ENCODE results near the gene SEMA6D.
"Not testable (repeated sequence)": the region's sequence is repeated elsewhere in the genome, so short reads cannot be mapped to it uniquely, and the experiment has no call there.

SEMA6D gene

DNA sequence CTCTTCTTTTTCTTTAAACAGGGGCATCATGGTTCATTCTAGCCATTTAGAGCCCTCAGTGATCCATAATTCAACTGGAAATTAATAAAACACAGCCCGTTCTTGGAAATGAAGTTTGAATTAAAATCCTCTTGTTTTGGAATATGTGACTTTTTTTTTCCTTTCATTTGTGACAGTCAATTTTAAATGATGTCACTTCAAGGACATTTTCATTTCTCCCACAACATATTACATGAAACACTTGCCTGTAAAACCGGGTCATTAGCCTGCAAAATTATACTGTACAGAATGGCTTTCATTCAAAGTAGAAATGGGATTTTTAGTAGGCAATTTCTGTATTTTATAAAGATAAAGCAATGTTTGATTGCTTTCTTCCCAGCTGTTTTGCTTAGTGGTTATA is 789 bp upstream of the SEMA6D start:
- DNase-seq (ENCODE audit: low read depth): no peak

DNA sequence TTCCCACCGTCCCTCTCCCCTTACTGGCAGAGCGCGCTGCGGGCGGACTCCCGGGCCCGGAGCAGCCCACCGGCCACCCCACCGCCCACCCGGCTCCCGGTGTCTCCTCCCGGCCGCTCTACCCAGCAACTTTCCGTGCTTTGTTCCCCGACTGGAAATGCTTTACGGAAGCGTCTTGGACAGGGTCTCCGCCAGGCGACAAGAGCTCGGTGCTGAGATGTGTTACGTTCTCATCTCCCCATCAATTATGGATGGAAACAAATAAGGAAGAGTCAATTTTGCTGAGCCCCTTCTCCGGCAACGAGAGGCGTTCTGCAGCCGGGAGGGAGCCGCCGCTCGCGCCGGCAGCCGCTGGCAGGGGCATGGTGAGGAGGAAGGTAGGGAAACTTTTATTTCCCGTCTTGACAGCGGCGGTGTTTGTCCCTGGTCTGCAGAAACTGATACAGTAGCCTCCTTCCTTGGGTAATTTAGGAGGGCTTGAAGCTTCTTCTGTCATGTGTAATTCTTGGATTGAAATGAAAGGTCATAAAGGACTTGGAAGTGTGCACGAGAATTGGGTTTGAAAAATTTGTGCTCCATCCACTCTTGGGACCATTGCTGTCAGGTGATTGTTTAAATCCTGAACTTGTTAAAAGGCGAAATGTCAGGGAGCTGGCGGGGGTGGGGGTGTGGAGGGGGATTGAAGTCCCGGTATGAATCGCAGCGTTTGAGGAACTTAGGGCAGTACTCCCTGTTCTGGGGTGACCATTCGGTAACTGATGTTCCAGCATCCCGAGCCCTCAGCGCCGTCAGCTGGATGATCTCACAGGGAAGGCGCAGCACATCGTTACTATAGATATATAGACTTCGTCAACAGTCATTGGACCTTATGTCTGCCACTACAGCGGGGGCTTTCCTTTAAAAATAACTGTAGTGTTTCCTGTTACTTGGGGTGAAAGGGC is 1.5 kb downstream of the SEMA6D start:
- peak; percentile 21 for DNase-seq (ENCODE audit: low read depth)

DNA sequence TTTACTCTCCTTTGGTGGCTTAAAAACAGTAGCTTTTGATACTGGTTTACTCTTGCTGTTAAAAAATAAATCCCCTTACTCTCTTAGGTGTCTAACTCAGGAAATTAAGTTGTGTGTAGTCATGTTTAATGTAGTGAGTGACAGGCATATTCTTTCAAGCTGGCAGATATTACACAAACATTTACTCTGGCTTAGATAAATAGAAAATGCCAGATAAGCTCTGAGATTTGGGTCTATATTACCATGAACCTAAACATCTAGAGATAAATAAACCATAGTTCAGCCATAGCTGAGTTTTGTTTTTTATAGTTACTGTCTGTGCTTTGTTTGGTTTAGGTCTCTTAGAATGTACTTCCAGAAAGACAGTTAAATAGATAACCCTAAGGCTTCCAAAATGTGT is 2.4 kb downstream of the SEMA6D start:
- no peak for DNase-seq (ENCODE audit: low read depth)

DNA sequence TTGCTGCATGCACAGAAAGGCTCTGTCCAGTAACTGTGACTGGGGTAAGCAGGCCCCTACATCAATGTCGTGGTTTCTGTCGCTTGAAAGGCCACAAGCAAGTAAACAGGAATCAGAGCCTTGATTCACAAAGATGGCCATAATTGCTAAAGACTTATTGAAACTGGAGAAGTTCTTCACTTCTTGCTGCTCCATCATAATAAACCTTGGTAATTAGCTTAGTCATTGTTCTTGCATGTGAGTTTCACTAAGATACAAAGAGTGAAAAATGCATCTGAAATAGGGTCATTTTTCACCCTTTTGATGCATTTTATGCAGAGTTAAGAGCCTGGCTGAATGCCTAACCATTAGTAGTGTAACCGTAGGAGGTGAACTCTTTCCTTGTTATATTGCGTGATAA is 3.2 kb downstream of the SEMA6D start:
- DNase-seq (ENCODE audit: low read depth): no peak

DNA sequence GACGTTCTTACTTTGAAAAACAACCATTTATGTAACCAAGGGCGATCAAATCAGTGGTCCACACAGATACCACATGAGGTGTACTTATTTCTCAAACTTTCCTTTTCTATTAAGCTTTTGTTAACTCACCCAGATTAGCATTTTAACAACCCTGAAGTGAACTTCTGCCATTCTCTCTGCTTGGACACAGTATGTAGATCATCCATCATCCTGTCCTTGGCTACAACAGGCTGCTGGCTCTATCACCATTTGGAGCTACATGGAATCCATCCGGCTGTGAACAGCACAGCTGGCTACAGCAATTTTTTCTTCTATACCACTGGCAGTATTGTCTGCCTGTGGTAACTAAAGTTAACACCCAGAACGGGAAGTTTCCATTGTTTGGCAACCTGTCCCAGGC is 4.4 kb downstream of the SEMA6D start:
- DNase-seq (ENCODE audit: low read depth): no peak

DNA sequence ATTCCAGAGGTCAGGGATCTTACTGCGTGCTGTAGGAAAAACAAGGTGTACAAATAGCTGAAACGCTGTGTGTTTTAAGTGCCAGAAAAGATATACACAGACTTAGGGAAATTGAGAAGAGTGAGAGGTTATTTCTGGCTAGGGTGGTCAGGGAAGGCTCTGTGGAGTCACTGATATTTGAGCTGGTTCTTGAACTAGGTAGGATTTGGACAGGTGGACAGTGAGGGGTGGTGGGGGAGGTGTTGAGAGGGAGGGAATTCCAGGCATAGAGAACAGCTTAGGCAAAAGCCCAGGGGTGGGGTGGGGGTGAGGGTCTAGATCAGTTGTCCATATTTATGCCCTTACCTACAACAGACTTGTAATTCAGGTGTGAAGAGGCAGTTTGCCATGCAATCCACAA is 7.0 kb downstream of the SEMA6D start:
- no peak for DNase-seq (ENCODE audit: low read depth)

DNA sequence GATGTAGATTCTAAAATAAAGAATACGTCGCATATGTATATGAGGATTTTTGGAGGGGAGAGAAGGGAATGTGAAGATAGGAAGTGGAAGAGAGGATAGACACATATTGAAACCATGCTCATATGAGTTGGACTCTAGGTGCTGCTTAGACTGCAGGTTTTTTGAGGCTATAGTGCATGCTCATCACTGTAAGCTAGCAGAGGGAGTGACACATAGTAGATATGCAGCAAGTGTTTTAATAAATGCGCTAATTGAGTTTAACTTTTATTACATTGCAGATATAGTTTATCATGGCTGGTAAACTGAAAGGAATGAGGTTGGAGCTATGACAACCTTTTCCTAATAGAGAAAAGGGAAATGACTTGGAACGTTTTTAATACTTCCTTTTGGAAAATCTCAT is 7.7 kb downstream of the SEMA6D start:
- no peak for DNase-seq (ENCODE audit: low read depth)

DNA sequence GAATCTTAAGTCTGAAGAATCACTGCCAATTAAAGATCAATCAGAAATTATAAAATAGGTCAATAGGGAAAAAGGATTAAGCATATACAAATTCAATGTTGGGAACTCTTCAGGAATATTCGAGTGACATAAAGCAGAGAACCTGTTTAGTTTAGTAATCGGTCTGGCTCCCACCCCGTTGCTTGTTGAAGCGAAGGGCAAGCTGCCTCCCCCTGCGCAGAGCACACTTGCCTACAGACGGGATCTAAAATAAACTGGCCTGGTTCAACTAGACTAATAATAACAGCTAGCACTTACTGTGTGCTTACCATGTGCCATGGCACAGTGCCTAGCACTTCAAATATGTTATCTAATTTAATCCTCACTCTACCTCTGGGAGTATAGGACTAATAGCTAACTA is 8.6 kb downstream of the SEMA6D start:
- no peak for DNase-seq (ENCODE audit: low read depth)

DNA sequence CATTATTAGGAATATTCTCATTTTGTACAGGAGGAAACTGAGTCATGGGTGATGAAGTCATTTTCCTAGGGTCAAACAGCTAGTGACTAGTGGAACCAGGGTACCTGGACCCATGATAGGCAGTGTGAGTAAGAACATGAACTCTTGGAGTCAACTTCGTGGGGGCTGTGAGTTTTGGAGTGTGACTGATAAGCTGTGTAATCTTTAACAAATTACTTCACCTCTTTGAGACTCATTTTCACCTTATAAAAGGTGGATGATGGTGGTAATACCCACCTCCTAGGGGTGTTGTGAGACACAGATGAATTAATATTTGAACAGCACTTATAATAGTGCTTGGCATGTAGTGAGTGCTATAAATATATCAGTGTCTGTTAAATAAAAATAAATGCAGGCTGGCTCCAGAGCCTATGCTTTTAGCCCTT is 9.1 kb downstream of the SEMA6D start:
- DNase-seq (ENCODE audit: low read depth): no peak

DNA sequence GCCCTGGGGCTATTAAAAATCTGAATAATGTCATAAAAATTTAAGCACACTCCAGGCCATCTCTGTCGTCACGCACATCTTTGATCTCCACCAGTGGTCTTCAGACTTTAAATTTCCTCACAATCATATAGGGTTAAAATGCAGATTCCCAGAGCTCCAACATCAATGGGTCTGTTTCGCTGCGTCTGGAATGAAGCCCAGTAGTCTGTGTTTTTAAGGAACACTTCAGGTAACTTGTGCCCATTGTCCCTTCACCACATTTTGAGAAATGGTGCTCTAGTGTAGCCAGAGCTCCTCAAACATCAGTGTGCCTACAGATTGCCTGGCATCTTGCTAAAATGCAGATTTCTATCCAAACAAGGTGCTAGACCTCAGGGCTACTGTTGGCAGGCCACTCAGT is 9.8 kb downstream of the SEMA6D start:
- no peak for DNase-seq (ENCODE audit: low read depth)

DNA sequence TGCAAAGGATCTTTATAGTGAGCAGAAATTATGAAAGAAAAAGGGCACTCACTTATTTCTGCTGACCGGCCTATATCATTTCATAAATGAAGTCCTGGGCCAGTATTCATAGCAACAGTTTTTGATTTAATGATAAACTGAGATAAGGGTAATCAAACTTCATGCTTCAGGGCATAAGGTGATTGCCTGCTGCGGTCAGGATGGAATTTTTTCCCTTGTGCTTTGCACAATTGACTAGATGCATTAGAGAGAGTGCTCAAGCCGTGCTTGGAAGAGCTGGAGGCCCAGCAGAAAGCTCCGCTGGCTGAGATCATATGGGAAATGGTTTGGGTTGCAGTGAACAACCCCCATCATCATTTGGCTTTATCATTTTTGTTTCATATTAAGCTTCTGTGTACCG is 10.4 kb downstream of the SEMA6D start:
- DNase-seq (ENCODE audit: low read depth): no peak

DNA sequence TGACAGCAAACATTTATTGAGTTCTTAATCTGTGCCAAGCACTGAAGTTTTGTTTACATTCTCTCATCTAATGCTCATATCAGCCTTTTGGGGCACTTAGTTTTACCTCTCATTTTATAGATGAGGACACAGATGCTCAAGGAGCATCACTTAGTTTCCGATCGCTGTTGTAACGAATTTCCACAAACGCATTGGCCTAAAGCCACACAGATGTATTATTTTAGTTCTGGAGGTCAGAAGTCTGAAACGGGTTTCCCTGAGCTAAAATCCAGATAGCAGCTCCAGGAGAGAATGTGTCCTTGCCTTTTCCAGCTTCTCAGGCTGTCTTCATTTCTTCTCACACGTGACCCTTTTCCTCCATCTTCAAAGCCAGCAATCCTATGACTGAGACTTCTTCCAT is 11.1 kb downstream of the SEMA6D start:
- no peak for DNase-seq (ENCODE audit: low read depth)

DNA sequence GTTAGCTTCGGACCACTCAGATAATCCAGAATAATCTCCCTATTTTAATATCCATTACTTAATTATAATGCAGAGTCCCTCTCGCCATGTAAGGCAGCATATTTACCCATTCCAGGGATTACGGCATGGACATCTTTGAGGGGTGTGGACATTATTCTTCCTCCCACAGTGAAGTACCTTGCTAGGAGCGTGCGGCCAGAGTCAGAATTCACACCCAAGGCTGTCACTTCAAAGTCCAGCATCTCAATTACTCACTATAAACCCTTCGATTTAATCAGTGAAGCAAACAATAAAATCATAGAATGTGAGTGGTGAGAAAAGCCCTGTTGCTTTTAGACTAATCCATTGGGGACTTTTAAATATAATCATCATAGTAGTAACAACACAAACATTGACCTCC is 11.6 kb downstream of the SEMA6D start:
- no peak for DNase-seq (ENCODE audit: low read depth)

DNA sequence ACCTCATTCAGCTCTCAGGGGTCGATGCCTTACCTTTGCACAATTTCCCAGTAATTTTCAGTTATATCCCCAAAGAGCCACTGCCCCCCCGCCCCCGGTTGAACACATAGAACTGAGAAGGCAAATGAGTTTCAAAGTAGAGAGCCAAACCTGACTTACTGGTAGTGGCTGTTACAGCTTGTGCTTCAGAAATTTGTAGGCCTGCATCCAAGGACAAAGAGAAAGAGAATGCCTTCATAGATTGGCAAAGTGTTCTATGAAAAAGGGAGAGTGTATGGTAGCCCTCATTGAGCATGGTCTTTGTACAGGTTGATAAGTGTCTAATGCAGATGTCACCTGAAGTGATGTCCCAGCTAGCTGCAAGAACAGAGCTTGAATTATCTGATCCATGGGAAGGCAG is 13.9 kb downstream of the SEMA6D start:
- DNase-seq (ENCODE audit: low read depth): no peak

DNA sequence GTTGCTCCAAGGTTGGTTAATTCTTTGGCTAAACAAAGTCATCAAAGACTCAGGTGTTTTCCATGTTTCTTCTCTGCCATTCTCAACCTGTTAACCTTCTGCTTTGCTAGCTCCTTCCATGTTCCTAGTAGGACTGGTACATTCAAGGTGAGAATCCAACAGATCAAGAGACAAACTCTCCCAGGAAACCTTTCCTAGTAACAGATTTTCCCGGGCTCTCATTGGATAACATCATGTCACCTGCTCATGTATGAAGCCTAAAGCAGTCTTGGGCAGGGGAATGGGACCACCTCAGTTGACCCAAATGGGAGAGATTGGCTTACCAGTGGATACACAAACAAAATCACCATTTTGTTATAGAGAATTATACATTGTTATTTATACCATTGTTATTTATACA is 14.9 kb downstream of the SEMA6D start:
- no peak for DNase-seq (ENCODE audit: low read depth)

DNA sequence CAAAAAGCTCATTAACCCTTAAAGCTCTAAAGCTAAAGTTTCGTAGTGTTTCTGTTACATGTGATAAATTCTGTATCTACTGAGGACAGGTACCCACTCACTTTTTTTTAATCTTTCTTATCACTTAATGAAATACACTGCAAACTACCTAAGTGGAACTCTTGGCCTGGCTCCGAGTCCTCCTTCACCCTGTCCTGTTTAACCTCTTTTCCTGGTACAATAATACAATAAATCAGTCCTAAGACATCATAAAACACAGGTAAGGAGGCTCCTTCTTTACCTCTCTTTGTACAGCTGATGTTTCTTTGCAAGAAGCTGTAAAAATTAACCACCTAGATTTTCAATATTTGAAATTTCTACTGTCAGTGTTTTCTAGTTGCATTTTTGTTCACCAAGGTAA is 15.8 kb downstream of the SEMA6D start:
- no peak for DNase-seq (ENCODE audit: low read depth)

DNA sequence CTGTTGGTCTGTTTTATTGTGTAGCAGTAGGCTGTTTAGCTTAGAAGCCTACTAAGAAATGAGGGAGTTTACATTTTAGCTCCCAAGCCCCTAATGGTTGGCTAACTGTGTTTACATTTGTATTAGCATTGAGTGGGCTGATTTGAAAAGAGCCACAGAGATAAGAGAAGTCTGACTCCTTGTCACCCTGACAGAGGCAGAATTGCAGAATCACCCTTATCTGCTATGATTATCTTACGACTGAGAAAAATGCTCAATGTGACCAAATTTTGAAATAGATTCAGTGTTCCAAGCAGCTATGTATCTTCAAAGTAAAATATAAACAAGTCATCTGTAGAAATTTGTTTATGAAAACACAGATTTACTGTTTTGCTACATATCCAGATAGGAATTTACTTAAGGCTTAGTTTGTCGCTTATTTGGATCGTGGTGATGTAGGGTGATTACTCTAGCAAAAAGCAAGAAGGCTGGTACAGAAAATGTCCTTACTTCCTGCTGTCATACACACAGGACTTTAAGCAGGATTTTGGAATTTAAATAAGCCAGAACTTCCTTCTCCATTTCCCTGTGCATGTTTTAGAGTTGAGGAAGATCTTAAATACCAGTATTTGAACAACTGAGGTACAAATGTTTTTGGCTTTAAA is 19.0 kb downstream of the SEMA6D start:
- no peak for DNase-seq (ENCODE audit: low read depth)

DNA sequence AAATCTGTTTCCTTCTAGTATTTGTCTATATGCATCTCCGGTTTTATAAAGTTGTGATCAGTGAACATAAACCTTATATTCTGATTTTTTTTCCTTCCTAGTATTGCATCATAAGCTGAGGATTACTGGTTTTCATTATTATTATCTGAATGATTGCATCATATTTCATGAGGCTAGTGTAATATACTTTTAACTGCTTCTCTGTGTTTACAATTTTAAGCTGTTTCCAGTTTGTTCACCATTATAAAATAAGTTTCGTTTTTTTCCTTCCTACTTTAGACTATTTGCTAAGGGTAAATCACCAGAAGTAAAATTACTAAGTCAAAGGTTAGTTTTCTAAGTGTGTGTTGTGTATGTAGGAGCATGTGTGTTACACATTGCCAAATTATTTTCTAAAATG is 20.2 kb downstream of the SEMA6D start:
- peak; percentile 42 for DNase-seq (ENCODE audit: low read depth)

DNA sequence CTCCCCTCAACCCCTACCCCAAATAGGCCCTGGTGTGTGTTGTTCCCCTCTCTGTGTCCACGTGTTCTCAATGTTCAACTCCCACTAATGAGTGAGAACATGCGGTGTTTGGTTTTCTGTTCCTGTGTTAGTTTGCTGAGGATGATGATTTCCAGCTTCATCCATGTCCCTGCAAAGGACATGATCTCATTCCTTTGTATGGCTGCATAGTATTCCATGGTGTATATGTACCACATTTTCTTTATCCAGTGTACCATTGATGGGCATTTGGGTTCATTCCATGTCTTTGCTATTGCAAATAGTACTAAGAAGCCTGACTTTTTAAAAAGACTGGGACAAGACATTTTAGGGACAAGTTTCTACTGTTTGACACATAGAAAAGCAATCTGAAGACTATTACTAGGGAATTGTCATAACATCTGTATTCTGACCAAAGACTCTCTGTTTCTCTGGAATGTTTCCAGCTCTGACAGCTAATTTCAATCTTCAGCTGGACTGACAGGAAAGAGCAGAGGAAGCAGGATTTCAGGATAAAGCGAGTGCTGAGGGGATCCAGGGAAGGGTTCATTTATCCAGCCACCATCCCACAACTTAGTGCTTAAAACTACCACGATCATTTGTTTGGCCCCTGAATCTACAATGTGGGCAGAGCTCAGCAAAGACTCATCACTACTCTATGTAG is 21.0 kb downstream of the SEMA6D start:
- DNase-seq (ENCODE audit: low read depth): not testable (repeated sequence)

DNA sequence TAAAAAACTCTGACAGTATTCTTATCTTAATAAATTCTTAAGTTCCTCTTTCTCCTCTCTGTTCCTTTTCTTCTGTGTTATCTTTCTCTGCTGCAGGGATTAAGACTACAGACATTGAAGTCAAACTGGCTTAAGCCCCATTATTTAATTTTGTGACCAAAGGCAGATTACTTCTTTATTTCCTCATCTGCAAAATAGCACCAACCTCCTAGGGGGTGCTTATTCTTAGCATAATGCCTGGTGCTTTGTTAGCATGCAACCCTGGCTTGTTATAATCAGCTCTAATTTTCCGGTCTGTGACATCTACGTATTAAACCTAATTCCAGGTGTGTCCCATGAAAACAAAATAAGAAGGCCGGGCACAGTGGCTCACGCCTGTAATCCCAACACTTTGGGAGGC is 23.8 kb downstream of the SEMA6D start:
- DNase-seq (ENCODE audit: low read depth): no peak

DNA sequence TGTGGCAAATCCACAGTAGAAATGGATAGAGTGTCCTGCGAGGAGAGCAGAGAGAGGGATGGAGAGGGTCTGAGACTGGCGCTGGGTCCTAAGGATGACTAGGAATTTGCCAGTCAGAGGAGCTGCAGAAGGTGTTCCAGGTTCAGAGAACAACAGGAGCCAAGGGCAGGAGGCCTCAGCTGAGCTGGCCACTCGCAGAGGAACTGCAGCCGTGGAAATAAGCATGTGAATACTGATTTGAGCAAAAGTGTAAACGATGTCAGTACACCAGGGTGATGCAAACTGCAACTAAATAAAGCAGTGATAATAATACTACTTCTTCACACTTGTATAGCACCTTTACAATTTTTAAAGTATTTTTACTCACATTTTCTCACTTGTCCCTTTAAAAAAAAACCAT is 24.6 kb downstream of the SEMA6D start:
- no peak for DNase-seq (ENCODE audit: low read depth)

DNA sequence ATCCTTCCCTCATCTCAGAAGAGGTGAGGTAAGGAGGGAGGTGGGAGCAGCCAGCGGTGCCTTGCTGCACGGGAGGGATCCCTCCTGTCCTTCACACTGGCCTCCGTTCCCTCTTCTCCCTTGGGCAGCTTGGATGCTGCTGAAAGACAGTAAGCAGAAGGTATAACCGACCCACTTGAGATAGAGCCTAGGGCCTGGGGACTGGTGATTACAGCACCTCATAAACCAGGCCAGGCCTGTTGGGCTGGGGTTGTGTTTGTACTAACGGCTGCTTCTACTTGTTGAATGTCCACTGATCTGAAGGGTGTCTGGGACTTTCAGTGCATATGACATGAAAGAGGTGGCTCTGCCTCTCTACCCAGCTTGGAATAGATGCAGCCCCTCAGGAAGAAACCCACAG is 25.0 kb downstream of the SEMA6D start:
- DNase-seq (ENCODE audit: low read depth): no peak

DNA sequence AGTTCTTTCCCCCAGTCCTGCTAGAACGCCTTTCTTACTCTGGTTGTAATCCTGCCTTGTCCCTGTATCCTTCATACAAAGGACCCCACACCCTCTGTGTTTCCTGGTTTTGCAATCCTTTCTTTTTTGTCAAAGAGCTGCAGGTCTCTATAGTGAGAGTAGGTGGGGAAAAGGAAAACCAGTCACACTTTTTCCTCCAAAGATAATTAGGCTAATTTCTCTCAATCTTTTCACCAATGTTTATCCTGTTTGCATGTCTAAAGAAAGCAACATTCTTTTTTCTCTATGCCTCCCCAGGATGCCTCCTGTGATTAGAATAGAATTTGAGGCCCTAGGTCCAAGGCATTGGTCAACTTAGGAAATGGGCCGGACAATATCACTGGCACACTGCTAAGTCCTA is 25.4 kb downstream of the SEMA6D start:
- DNase-seq (ENCODE audit: low read depth): no peak

Data from fibroblast of the conjunctiva (primary cell).